Body of pancreas (tissue), 4 donors: Measurements from ENCODE around the gene ITGAX. TPM values are rescaled to one million over a fixed set of nuclear protein-coding genes. Genes with fewer than 3 reads are reported as not detected.

Experiments used
- ATAC-seq: fragments of 150-250 bp; one replicate; pipeline ENCODE4 v1.9.1; 2016
- DNase-seq, 4 donors: peaks; one replicate each; pipeline ENCODE4 v3.0.0-alpha.2; 2019
- H3K27ac ChIP-seq, 4 donors: fragments of 200-600 bp; sonication (generic); 1 replicate in 3 of 4; 2 replicates in 1 of 4; pipeline versions ENCODE4 v1.5.1 to v1.6.1; 2016 to 2019; ENCODE audit warnings: mild to moderate bottlenecking in 1 of 4, mixed read lengths in 1 of 4, moderate library complexity in 1 of 4
- H3K27me3 ChIP-seq, 2 donors: fragments of 200-600 bp; sonication (generic); one replicate each; pipeline ENCODE4 v1.6.0; 2016; ENCODE audit warnings: mild to moderate bottlenecking in 1 of 2
- H3K36me3 ChIP-seq, 2 donors: fragments of 200-600 bp; sonication (generic); replicated peaks in 1 of 2; 2 replicates each; pipeline ENCODE4 v1.5.1; 2016; ENCODE audit warnings: low read depth in 2 of 2; ENCODE audit not compliant: insufficient read depth in 1 of 2
- H3K4me1 ChIP-seq: fragments of 200-600 bp; sonication (generic); one replicate; pipeline ENCODE4 v1.6.0; 2016
- H3K4me3 ChIP-seq, 2 donors: fragments of 200-600 bp; sonication (generic); 1 replicate in 1 of 2; 2 replicates in 1 of 2; pipeline ENCODE4 v1.5.1; 2016 to 2019
- H3K9me3 ChIP-seq, 3 donors: fragments of 200-600 bp; sonication (generic); 1 replicate in 2 of 3; 2 replicates in 1 of 3; pipeline ENCODE4 v1.5.1; 2016
- CTCF ChIP-seq, 7 experiments: fragments of 450-650 bp in 4 of 7; fragments of 200-600 bp in 3 of 7; sonication (generic) in 3 of 7; IDR thresholded peaks; one replicate each; pipeline ENCODE4 v1.5.1; 2016 to 2019; ENCODE audit warnings: antibody characterized with exemption in 7 of 7
- POLR2A ChIP-seq, 3 donors: fragments of 450-650 bp; IDR thresholded peaks; one replicate each; pipeline ENCODE4 v1.6.1; 2016; ENCODE audit warnings: antibody characterized with exemption in 3 of 3, mild to moderate bottlenecking in 2 of 3
- WGBS, 2 donors: methylation state at CpG; one replicate each; pipeline ENCODE4 v1.1.5; 2017; 5-methylcytosine and 5-hydroxymethylcytosine counted together
- intact Hi-C: fragments of 100-400 bp; cut with DNase I; formaldehyde crosslinking; loops from one replicate; pipeline ENCODE4 v1.15.1; 2023
- total RNA-seq, 2 donors: library from RNA; depleted of rRNA; stranded (reverse); fragments of >200 nt; gene quantifications; one replicate each; pipeline ENCODE4 v1.1.0, GENCODE V29; 2016

The ITGAX gene
- total RNA-seq, 2 donors from 2014 or later = 3.0 to 8.6 TPM

GRCh38 chr16:31401436-31401835 is 46.5 kb downstream of the ITGAX start:
- H3K9me3 ChIP-seq = no peaks in the 10 kb centered on the region
- H3K4me1 ChIP-seq = no peaks in the 10 kb centered on the region
- DNase-seq = no peak
- 67 to 92% methylated on average over 6 to 11 of the region's 11 CpGs for WGBS, 2 donors
- H3K27me3 ChIP-seq = no peaks in the 10 kb centered on the region
- H3K27ac ChIP-seq = no peak overlapping the region
- H3K36me3 ChIP-seq = no peaks in the 10 kb centered on the region
- no peak overlapping the region for H3K4me3 ChIP-seq
- no peak for TF ChIP-seq POLR2A (IDR thresholded peaks at IDR 0.05)
- TF ChIP-seq CTCF (IDR thresholded peaks at IDR 0.05) = no peak
- intact Hi-C loops = no loop called here
- ATAC-seq = no peak

GRCh38 chr16:31402687-31403086 is 47.7 kb downstream of the ITGAX start:
- no peak for ATAC-seq
- 90 to 91% methylated on average over 1 of the region's 1 CpG for WGBS, 2 donors
- TF ChIP-seq POLR2A (IDR thresholded peaks at IDR 0.05) = no peak
- TF ChIP-seq CTCF (IDR thresholded peaks at IDR 0.05) = no peak

GRCh38 chr16:31403590-31404352 is 48.8 kb downstream of the ITGAX start:
- intact Hi-C loops = no loop called here

More at GRCh38 chr16:31402687-31403086, 47.7 kb downstream of the ITGAX start:
- no peak overlapping the region for H3K27ac ChIP-seq
- H3K4me1 ChIP-seq = no peaks in the 10 kb centered on the region
- no peaks in the 10 kb centered on the region for H3K27me3 ChIP-seq
- H3K36me3 ChIP-seq = no peaks in the 10 kb centered on the region
- intact Hi-C loops = no loop called here
- no peak overlapping the region for H3K4me3 ChIP-seq
- no peak for DNase-seq
- H3K9me3 ChIP-seq = no peaks in the 10 kb centered on the region

GRCh38 chr16:31404353-31405064 is 49.5 kb downstream of the ITGAX start:
- no peak overlapping the region for H3K4me3 ChIP-seq

More at GRCh38 chr16:31403590-31404352, 48.8 kb downstream of the ITGAX start:
- Histone ChIP-seq H3K27ac (no peak overlapping the region), H3K36me3 (no peaks in the 10 kb centered on the region), H3K9me3 (no peaks in the 10 kb centered on the region), H3K4me1 (no peaks in the 10 kb centered on the region), H3K4me3 (no peak overlapping the region), H3K27me3 (no peaks in the 10 kb centered on the region)
- ATAC-seq (no peak), DNase-seq (no peak)
- TF ChIP-seq POLR2A (IDR thresholded peaks at IDR 0.05) (no peak), CTCF (IDR thresholded peaks at IDR 0.05) (no peak)
- 73 to 81% methylated on average over 13 to 21 of the region's 21 CpGs for WGBS, 2 donors

More at GRCh38 chr16:31404353-31405064, 49.5 kb downstream of the ITGAX start:
- no peak for TF ChIP-seq POLR2A (IDR thresholded peaks at IDR 0.05)
- TF ChIP-seq CTCF (IDR thresholded peaks at IDR 0.05) = no peak
- Histone ChIP-seq H3K9me3 (no peaks in the 10 kb centered on the region), H3K36me3 (no peaks in the 10 kb centered on the region), H3K4me1 (no peaks in the 10 kb centered on the region), H3K27me3 (no peaks in the 10 kb centered on the region), H3K27ac (no peak overlapping the region)
- WGBS, 2 donors = 67 to 69% methylated on average over 7 to 9 of the region's 9 CpGs
- intact Hi-C loops = no loop called here
- DNase-seq (no peak), ATAC-seq (no peak)
